H1 (cell line): ENCODE results near the gene ETV2. TPM values are rescaled to one million over a fixed set of nuclear protein-coding genes. Genes with fewer than 3 reads are reported as not detected.

ENCODE experiments used
- ASH2L ChIP-seq: fragments of 200-600, 300-600 bp; sonication (generic); IDR thresholded peaks from one replicate; pipeline ENCODE4 v1.7.1; 2017; ENCODE audit warnings: low read length
- GABPA ChIP-seq: IDR thresholded peaks from 2 replicates; pipeline ENCODE4 v1.6.1; 2011; ENCODE audit warnings: mild to moderate bottlenecking, low read length, moderate library complexity, borderline replicate concordance; ENCODE audit not compliant: insufficient read depth
- SIN3A ChIP-seq, 2 experiments: IDR thresholded peaks in 1 of 2; conservative IDR thresholded peaks in 1 of 2; 2 replicates each; pipeline ENCODE4 v1.6.1; 2011 to 2012; ENCODE audit warnings: low read length in 2 of 2, improper control_type of control experiment in 1 of 2, low read depth in 1 of 2, mild to moderate bottlenecking in 1 of 2
- polyA plus RNA-seq, 7 experiments: library from polyadenylated mRNA; depleted of rRNA in 3 of 7; stranded (reverse) in 5 of 7; unstranded in 2 of 7; fragments of >200 nt in 5 of 7; fragments of 200-250 nt in 2 of 7; gene quantifications; 1 replicate in 5 of 7; 2 replicates in 1 of 7; 4 replicates in 1 of 7; pipeline versions ENCODE4 v1.2.1 to v1.2.3, GENCODE V29; 2011 to 2013; ENCODE audit warnings: missing spikeins in 2 of 7, mixed read lengths in 2 of 7
- total RNA-seq: library from RNA; stranded (reverse); fragmentation: NEBNext Ultra II Directional; extraction: Animal tissue kit (Norgen Biotek cat#: 25700); gene quantifications from 2 replicates; pipeline ENCODE4 v1.2.1, GENCODE V29; 2021

ETV2 gene
- total and polyA plus RNA-seq, 2 of the 8 experiments (the other 6 are each of a cell fraction or from before 2014, with no cell fraction given) = 0.88 to 1.3 TPM

- TF ChIP-seq GABPA (no peak), ASH2L (no peak), SIN3A (conservative IDR thresholded peaks at IDR 0.05 in 1 of 2, IDR thresholded peaks at IDR 0.05 in 1 of 2; ENCODE audit: low read depth in 1 of 2, low read length in 2 of 2) (no peak)
Measured at GRCh38 chr19:35641515-35642151, at the start of gene ETV2 (continued).
